ENCODE data around the gene EME2. TPM values are rescaled to one million over a fixed set of nuclear protein-coding genes. Genes with fewer than 3 reads are reported as not detected.
A peak's percentile ranks its signal among the peaks of the same experiment; 100 is the strongest.

The EME2 gene, protein sequence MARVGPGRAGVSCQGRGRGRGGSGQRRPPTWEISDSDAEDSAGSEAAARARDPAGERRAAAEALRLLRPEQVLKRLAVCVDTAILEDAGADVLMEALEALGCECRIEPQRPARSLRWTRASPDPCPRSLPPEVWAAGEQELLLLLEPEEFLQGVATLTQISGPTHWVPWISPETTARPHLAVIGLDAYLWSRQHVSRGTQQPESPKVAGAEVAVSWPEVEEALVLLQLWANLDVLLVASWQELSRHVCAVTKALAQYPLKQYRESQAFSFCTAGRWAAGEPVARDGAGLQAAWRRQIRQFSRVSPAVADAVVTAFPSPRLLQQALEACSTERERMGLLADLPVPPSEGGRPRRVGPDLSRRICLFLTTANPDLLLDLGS
- polyA plus RNA-seq: 10 to 100 TPM in 2 of 4 donors, 1 to 10 TPM in 2; 6.8 to 16.1 (median 9.6) TPM
- long read RNA-seq, donor 1: 0 reads
- long read RNA-seq, donor 2, partial matches to known transcripts: 0 of 1 reads
- long read RNA-seq, donor 2, other reads (novel, unspliced or antisense): 0 of 1 reads
- long read RNA-seq, donor 3: 0 reads
- long read RNA-seq, donor 4: 0 reads
- long read RNA-seq, donor 5, full-length matches to known transcripts: 1 of 7 reads
- long read RNA-seq, donor 5, partial matches to known transcripts: 6 of 7 reads
- long read RNA-seq, donor 5, other reads (novel, unspliced or antisense): 0 of 7 reads
- long read RNA-seq, donor 6: 0 reads
- long read RNA-seq, donor 7: 0 reads
- long read RNA-seq, donor 8: 0 reads
- long read RNA-seq, donor 9: 0 reads
- long read RNA-seq, donor 10: 0 reads

DNA sequence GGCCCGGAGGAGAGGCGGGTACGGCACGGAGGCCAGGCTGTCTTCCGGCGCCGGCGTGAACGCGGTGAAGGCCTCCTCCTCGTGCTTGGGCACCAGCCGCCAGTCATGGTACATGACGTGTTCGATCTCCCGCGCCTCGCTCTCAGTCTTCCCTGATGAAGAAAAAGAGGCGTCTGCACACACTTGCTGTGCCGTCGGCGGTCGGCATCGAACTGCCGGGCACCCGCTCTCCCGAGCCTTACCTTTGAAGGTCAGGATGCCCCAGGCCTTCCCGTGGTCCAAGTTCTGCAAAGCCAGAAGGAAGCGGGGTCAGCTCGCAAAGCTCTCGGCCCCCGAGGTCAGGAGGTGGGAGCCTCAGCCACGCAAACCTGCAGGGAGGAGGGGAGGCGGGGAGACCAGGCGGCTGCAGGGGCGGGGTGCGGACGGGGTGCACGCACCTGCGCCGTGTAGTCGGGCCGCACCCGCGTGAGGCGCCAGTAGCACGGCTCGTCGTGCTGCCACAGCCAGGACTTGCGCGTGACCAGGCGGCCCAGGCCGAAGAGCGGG, at the start of gene EME2:
Gene EME2 (plus strand): TSS at position 449 of the 546 bp plus-strand sequence. CDS start 418 bp downstream, outside the sequence.
- WGBS, 3 donors: 0 to 1% (median 1%) methylated on average over 46 to 53 of the region's 53 CpGs
- peaks cover 0 to 16% (median 7%) of the 10 kb centered on the region in 3 donors for H3K4me1 ChIP-seq (ENCODE audit: control insufficient read depth in 3 of 3, insufficient read depth in 2 of 3, low read depth in 1 of 3, low read length in 2 of 3)
- H3K27ac ChIP-seq (ENCODE audit: low read depth in 1 of 3, low read length in 2 of 3): peak within 1 kb of the TSS; percentile 82 to 91 (median 87)
- peak within 1 kb of the TSS; percentile 82 to 93 (median 89) for H3K4me3 ChIP-seq (ENCODE audit: low read depth in 1 of 3, low read length in 3 of 3)
- DNase-seq: peak; percentile 51 to 55
- no peaks in the 10 kb centered on the region for H3K9me3 ChIP-seq (ENCODE audit: control insufficient read depth in 2 of 2, insufficient read depth in 1 of 2, low read depth in 1 of 2, low read length in 1 of 2)
- H3K27me3 ChIP-seq (ENCODE audit: control insufficient read depth in 3 of 3, insufficient read depth in 3 of 3, low read length in 3 of 3): no peaks in the 10 kb centered on the region
- FAIRE-seq: no peak
- peaks cover 6 to 72% (median 8%) of the 10 kb centered on the region in 3 donors for H3K36me3 ChIP-seq (ENCODE audit: control insufficient read depth in 3 of 3, insufficient read depth in 2 of 3, low read depth in 1 of 3, low read length in 3 of 3)

DNA sequence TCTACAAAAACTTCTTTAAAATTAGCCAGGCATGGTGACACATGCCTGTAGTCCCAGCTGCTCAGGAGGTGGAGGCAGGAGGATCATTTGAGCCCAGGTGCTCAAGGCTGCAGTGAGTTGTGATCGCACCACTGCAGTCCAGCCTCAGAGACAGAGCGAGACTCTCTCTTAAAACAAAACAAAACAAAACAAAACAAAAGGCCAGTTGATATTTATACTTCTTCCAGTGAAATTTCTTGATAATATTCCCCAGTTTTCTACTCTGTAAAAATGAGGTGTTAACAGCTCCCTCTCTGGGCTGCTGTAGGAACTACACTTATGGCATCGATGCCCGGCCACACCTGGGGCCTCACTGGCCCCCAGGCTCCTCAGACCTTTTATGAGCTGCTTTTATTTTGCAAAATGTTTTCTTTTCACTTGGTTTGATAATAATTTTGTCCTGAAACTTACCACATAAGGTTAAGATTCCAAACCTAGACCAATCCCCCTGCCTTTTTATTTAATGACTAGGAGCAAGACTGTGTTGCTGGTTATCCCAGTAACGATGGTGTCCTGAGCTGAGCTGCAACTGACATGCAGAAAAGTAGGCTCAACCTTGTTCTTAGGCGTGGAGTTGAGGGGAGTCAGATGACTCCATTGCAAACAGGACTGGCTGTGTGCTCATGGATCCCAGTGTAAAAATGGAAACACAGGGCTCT, 49.0 kb upstream of the EME2 start:
- no peak for FAIRE-seq

DNA sequence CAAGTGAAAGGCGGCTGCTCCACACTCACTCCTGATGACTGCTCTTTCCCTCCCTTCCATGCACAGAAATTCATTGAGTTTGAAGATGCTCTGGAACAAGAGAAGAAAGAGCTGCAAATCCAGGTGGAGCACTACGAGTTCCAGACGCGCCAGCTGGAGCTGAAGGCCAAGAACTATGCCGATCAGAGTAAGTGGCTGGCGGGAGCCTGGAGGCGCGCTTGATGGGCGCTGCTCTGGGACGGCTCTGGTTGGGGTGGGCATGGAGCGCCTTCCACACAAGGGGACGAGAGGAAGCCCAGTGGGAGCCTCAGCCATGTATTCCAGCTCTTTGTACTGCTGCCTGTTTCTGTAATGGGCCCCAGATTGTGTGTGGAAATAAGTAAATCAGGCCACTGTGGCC, 48.1 kb upstream of the EME2 start:
- Histone ChIP-seq H3K9me3 (ENCODE audit: control insufficient read depth in 2 of 2, insufficient read depth in 1 of 2, low read depth in 1 of 2, low read length in 1 of 2) (no peaks in the 10 kb centered on the region), H3K27ac (ENCODE audit: low read depth in 1 of 3, low read length in 2 of 3) (no peak overlapping the region), H3K4me1 (ENCODE audit: control insufficient read depth in 3 of 3, insufficient read depth in 2 of 3, low read depth in 1 of 3, low read length in 2 of 3) (no peaks in the 10 kb centered on the region), H3K4me3 (ENCODE audit: low read depth in 1 of 3, low read length in 3 of 3) (no peak overlapping the region), H3K36me3 (ENCODE audit: control insufficient read depth in 3 of 3, insufficient read depth in 2 of 3, low read depth in 1 of 3, low read length in 3 of 3) (peaks cover 8 to 53% (median 10%) of the 10 kb centered on the region in 3 donors), H3K27me3 (ENCODE audit: control insufficient read depth in 3 of 3, insufficient read depth in 3 of 3, low read length in 3 of 3) (no peaks in the 10 kb centered on the region)
- no peak for DNase-seq
- no peak for FAIRE-seq
- WGBS, 3 donors: 93 to 96% (median 95%) methylated on average over 12 of the region's 12 CpGs

More for the DNA sequence above, 49.0 kb upstream of the EME2 start:
- H3K9me3 ChIP-seq (ENCODE audit: control insufficient read depth in 2 of 2, insufficient read depth in 1 of 2, low read depth in 1 of 2, low read length in 1 of 2): no peaks in the 10 kb centered on the region
- WGBS, 3 donors: 51 to 57% (median 53%) methylated on average over 6 of the region's 6 CpGs
- no peaks in the 10 kb centered on the region for H3K4me1 ChIP-seq (ENCODE audit: control insufficient read depth in 3 of 3, insufficient read depth in 2 of 3, low read depth in 1 of 3, low read length in 2 of 3)
- H3K36me3 ChIP-seq (ENCODE audit: control insufficient read depth in 3 of 3, insufficient read depth in 2 of 3, low read depth in 1 of 3, low read length in 3 of 3): peaks cover 3 to 49% (median 5%) of the 10 kb centered on the region in 3 donors
- no peaks in the 10 kb centered on the region for H3K27me3 ChIP-seq (ENCODE audit: control insufficient read depth in 3 of 3, insufficient read depth in 3 of 3, low read length in 3 of 3)
- H3K27ac ChIP-seq (ENCODE audit: low read depth in 1 of 3, low read length in 2 of 3): no peak overlapping the region
- DNase-seq: peak; percentile 51 to 58
- no peak overlapping the region for H3K4me3 ChIP-seq (ENCODE audit: low read depth in 1 of 3, low read length in 3 of 3)

DNA sequence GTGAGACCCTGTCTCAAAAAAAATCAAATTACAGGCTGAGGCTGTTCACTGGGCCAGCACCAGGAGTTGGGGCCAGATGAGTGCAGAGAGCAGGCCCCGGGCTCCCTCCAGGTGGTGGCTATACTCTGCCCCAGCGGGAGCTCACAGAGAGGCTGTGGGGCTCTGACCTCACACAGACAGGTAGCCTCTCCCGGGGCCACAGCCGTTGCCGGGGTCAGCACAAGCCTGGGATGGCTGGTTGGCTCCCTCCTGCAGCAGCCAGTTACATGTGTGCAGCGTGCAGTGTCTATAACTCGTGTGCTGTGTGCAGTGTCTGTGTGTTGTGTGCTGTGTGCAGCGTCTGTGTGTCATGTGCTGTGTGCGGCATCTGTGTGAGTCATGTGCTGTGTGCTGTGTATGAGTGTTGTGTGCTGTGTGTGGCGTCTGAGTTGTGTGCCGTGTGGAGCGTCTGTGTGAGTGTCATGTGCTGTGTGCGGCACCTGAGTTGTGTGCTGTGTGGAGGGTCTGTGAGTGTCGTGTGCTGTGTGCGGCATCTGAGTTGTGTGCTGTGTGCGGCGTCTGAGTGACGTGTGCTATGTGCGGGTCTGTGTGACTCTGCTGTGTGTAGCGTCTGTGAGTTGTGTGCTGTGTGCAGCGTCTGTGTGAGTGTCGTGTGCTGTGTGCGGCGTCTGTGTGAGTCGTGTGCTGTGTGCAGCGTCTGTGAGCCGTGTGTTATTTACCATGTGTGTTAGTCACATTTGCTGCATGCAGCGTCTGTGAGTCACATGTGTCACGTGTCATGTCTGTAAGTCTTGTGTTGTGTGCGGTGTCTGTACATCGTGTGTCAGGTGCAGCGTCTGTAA, 45.7 kb upstream of the EME2 start:
- Histone ChIP-seq H3K4me3 (ENCODE audit: low read depth in 1 of 3, low read length in 3 of 3) (no peak overlapping the region), H3K27ac (ENCODE audit: low read depth in 1 of 3, low read length in 2 of 3) (no peak overlapping the region), H3K36me3 (ENCODE audit: control insufficient read depth in 3 of 3, insufficient read depth in 2 of 3, low read depth in 1 of 3, low read length in 3 of 3) (peaks cover 10 to 69% (median 13%) of the 10 kb centered on the region in 3 donors), H3K9me3 (ENCODE audit: control insufficient read depth in 2 of 2, insufficient read depth in 1 of 2, low read depth in 1 of 2, low read length in 1 of 2) (no peaks in the 10 kb centered on the region), H3K27me3 (ENCODE audit: control insufficient read depth in 3 of 3, insufficient read depth in 3 of 3, low read length in 3 of 3) (no peaks in the 10 kb centered on the region), H3K4me1 (ENCODE audit: control insufficient read depth in 3 of 3, insufficient read depth in 2 of 3, low read depth in 1 of 3, low read length in 2 of 3) (no peaks in the 10 kb centered on the region)
- no peak for FAIRE-seq
- no peak for DNase-seq
- 96 to 97% (median 97%) methylated on average over 32 of the region's 32 CpGs for WGBS, 3 donors

DNA sequence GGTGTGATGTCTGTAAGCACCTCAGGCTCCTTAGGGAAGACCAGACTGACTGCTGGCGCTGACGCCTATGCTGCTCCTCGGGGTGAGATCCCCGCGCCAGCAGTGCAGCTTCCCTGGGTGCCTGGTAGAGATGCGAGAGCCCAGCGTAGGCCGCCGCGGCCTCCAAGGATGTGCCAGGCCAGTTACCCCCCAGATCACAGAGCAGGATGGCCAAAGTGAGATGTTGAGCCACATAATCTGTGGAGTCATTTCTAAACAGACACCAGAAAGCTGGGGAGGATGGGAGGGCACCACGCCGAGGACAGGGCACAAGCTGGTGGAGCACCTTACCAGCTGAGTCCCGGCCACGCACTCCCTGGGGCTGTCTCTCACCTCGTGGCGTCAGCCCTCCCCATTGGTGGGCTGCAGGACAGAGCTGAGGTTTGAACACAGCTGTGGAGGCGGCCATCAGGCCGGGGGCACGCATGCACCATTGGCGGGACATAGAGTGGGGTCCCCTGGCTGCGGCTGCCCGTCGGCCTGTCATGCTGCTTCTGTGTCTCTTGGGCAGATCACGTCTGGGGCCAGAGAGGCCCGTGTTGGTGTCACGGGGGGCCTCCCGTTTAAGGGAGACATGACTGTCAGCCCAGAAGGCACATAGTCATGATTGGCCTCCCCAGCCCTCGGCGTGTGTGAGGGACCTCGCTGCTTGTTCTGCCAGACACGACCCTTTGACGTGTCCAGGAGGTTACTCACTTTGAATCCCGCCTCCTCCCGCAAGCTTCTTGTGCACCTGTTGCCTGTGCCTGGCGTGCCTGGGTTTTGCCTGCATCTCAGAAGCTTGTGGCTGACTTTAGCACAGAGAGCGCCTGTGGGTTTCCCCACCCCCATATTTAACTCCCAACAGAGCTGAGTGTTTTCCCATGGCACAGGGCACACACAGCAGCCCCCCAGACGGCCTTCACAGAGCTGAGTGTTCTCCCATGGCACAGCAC, 44.7 kb upstream of the EME2 start:
- Histone ChIP-seq H3K36me3 (ENCODE audit: control insufficient read depth in 3 of 3, insufficient read depth in 2 of 3, low read depth in 1 of 3, low read length in 3 of 3) (peaks cover 10 to 80% (median 22%) of the 10 kb centered on the region in 3 donors), H3K9me3 (ENCODE audit: control insufficient read depth in 2 of 2, insufficient read depth in 1 of 2, low read depth in 1 of 2, low read length in 1 of 2) (no peaks in the 10 kb centered on the region), H3K4me3 (ENCODE audit: low read depth in 1 of 3, low read length in 3 of 3) (no peak overlapping the region), H3K4me1 (ENCODE audit: control insufficient read depth in 3 of 3, insufficient read depth in 2 of 3, low read depth in 1 of 3, low read length in 2 of 3) (no peaks in the 10 kb centered on the region), H3K27me3 (ENCODE audit: control insufficient read depth in 3 of 3, insufficient read depth in 3 of 3, low read length in 3 of 3) (no peaks in the 10 kb centered on the region), H3K27ac (ENCODE audit: low read depth in 1 of 3, low read length in 2 of 3) (no peak overlapping the region)
- WGBS, 3 donors: 93 to 94% (median 93%) methylated on average over 37 of the region's 37 CpGs
- DNase-seq: no peak
- no peak for FAIRE-seq

DNA sequence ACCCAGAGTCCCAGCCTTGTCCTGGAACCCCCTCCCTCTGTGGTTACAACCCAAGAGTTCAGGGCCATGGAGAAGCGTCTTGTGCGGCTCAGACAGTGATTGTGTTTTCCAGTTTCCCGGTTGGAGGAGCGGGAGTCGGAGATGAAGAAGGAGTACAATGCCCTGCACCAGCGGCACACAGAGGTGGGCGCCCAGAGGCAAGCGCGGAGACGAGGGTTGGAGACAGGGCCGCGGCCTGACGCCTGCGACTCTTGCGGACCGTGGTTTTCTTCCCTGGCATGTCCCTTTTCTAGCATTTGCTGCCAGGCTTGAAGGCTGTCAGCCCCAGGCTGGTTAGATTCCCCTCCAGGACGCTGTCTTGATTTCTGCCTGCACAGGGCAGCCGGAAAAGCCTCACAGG, 43.6 kb upstream of the EME2 start:
- 97 to 99% (median 98%) methylated on average over 18 of the region's 18 CpGs for WGBS, 3 donors
- H3K36me3 ChIP-seq (ENCODE audit: control insufficient read depth in 3 of 3, insufficient read depth in 2 of 3, low read depth in 1 of 3, low read length in 3 of 3): peaks cover 10 to 89% (median 24%) of the 10 kb centered on the region in 3 donors

DNA sequence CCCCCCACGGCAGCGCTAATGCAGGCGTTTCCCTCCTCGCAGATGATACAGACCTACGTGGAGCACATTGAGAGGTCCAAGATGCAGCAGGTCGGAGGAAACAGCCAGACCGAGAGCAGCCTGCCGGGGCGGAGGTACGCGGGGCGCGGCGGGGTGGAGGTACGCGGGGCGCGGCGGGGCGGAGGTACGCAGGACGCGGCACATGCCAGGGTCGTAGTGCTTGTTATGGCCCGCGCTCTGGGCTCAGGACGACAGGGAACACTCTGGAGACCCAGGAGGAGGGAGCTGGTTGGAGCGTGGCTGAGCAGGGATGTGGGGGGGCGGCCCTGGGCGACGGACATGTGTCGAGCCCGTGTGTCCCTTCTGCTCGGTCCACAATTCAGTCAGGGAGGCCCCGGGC, 43.2 kb upstream of the EME2 start:
- Histone ChIP-seq H3K4me1 (ENCODE audit: control insufficient read depth in 3 of 3, insufficient read depth in 2 of 3, low read depth in 1 of 3, low read length in 2 of 3) (no peaks in the 10 kb centered on the region), H3K27me3 (ENCODE audit: control insufficient read depth in 3 of 3, insufficient read depth in 3 of 3, low read length in 3 of 3) (no peaks in the 10 kb centered on the region), H3K27ac (ENCODE audit: low read depth in 1 of 3, low read length in 2 of 3) (no peak overlapping the region), H3K4me3 (ENCODE audit: low read depth in 1 of 3, low read length in 3 of 3) (no peak overlapping the region), H3K36me3 (ENCODE audit: control insufficient read depth in 3 of 3, insufficient read depth in 2 of 3, low read depth in 1 of 3, low read length in 3 of 3) (peaks cover 10 to 89% (median 26%) of the 10 kb centered on the region in 3 donors), H3K9me3 (ENCODE audit: control insufficient read depth in 2 of 2, insufficient read depth in 1 of 2, low read depth in 1 of 2, low read length in 1 of 2) (no peaks in the 10 kb centered on the region)
- WGBS, 3 donors: 96 to 97% (median 97%) methylated on average over 35 of the region's 35 CpGs
- FAIRE-seq: no peak
- DNase-seq: no peak

More for the DNA sequence above, 43.6 kb upstream of the EME2 start:
- H3K4me3 ChIP-seq (ENCODE audit: low read depth in 1 of 3, low read length in 3 of 3): no peak overlapping the region
- DNase-seq (no peak), FAIRE-seq (no peak)
- H3K9me3 ChIP-seq (ENCODE audit: control insufficient read depth in 2 of 2, insufficient read depth in 1 of 2, low read depth in 1 of 2, low read length in 1 of 2): no peaks in the 10 kb centered on the region
- H3K27me3 ChIP-seq (ENCODE audit: control insufficient read depth in 3 of 3, insufficient read depth in 3 of 3, low read length in 3 of 3): no peaks in the 10 kb centered on the region
- H3K4me1 ChIP-seq (ENCODE audit: control insufficient read depth in 3 of 3, insufficient read depth in 2 of 3, low read depth in 1 of 3, low read length in 2 of 3): no peaks in the 10 kb centered on the region
- H3K27ac ChIP-seq (ENCODE audit: low read depth in 1 of 3, low read length in 2 of 3): no peak overlapping the region
